Bronchial epithelial cell (primary cell): ENCODE results near the gene ATP6V0E1. TPM values are rescaled to one million over a fixed set of nuclear protein-coding genes. Genes with fewer than 3 reads are reported as not detected.

Experiments used
- DNase-seq: peaks from one replicate; pipeline ENCODE4 v3.0.0-alpha.2; 2010; ENCODE audit warnings: low read depth
- FAIRE-seq: peaks from 2 replicates; lab custom pipeline; 2011; peaks lifted over from hg19 to GRCh38; lab: Jason Lieb, UNC
- H3K27me3 ChIP-seq: 2 replicates; pipeline ENCODE4 v1.5.1; 2011; ENCODE audit warnings: low read length; ENCODE audit not compliant: control insufficient read depth, insufficient read depth
- H3K36me3 ChIP-seq: 2 replicates; pipeline ENCODE4 v1.5.1; 2011; ENCODE audit warnings: low read length; ENCODE audit not compliant: control insufficient read depth, insufficient read depth
- H3K4me3 ChIP-seq: 2 replicates; pipeline ENCODE4 v1.5.1; 2011; ENCODE audit warnings: mild to moderate bottlenecking, low read depth, low read length, control low read depth
- total RNA-seq: library from RNA; depleted of rRNA; stranded (reverse); fragments of >200 nt; gene quantifications from 2 replicates; pipeline ENCODE4 v1.2.1, GENCODE V29; 2014
- TF ChIP-seq, protein P1 (sequence below): IDR thresholded peaks from 2 replicates; pipeline ENCODE4 v1.5.1; 2011; ENCODE audit warnings: mild to moderate bottlenecking, moderate library complexity, low read length, control low read depth, inconsistent platforms; ENCODE audit not compliant: insufficient read depth, severe bottlenecking

The ATP6V0E1 gene
- total RNA-seq, 1 donor from 2014 or later = 189 TPM

DNA sequence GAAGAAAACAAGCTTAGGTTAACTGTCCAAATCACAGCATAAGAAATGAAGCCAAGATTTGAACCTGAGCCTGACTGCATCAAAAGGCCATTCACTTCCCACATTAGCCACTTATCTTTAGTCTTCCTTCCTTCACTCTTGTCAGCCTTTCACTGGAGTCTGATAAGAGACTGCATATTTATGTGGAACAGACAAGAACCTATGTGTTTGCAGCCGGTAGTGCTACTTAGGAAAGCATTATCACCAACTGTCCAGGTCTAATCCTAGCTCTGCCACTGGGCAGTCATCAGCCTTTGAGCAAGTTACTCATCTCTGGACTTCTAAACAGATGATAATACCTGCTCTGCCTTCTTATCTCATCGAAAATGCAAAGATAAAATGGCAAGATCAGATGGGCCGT lies 12.1 kb upstream of the ATP6V0E1 start:
- H3K36me3 ChIP-seq = peaks cover 5% of the 10 kb centered on the region
- no peak overlapping the region for H3K4me3 ChIP-seq
- no peaks in the 10 kb centered on the region for H3K27me3 ChIP-seq
- TF ChIP-seq, protein P1, sequence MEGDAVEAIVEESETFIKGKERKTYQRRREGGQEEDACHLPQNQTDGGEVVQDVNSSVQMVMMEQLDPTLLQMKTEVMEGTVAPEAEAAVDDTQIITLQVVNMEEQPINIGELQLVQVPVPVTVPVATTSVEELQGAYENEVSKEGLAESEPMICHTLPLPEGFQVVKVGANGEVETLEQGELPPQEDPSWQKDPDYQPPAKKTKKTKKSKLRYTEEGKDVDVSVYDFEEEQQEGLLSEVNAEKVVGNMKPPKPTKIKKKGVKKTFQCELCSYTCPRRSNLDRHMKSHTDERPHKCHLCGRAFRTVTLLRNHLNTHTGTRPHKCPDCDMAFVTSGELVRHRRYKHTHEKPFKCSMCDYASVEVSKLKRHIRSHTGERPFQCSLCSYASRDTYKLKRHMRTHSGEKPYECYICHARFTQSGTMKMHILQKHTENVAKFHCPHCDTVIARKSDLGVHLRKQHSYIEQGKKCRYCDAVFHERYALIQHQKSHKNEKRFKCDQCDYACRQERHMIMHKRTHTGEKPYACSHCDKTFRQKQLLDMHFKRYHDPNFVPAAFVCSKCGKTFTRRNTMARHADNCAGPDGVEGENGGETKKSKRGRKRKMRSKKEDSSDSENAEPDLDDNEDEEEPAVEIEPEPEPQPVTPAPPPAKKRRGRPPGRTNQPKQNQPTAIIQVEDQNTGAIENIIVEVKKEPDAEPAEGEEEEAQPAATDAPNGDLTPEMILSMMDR = no peak
- FAIRE-seq (no peak), DNase-seq (no peak)

DNA sequence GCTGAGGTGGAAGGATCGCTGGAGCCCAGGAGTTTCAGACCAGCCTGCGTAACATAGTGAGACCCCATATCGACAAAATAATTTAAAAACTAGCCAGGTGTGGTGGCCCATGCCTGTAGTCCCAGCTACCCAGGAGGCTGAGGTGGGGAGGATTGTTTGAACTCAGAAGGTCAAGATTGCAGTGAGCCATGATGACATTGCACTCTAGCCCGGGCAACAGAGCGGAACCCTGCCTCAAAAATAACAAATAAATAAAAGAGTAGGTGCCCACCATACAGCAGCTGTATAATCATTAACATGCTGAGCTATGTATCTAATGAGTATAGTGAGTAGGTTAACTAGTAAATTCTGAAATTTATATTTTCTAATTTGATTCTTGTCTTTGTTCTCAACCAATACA lies 11.0 kb upstream of the ATP6V0E1 start:
- DNase-seq (no peak), FAIRE-seq (no peak)
- Histone ChIP-seq H3K4me3 (no peak overlapping the region), H3K27me3 (no peaks in the 10 kb centered on the region), H3K36me3 (peaks cover 5% of the 10 kb centered on the region)
- TF ChIP-seq, protein P1 = no peak

DNA sequence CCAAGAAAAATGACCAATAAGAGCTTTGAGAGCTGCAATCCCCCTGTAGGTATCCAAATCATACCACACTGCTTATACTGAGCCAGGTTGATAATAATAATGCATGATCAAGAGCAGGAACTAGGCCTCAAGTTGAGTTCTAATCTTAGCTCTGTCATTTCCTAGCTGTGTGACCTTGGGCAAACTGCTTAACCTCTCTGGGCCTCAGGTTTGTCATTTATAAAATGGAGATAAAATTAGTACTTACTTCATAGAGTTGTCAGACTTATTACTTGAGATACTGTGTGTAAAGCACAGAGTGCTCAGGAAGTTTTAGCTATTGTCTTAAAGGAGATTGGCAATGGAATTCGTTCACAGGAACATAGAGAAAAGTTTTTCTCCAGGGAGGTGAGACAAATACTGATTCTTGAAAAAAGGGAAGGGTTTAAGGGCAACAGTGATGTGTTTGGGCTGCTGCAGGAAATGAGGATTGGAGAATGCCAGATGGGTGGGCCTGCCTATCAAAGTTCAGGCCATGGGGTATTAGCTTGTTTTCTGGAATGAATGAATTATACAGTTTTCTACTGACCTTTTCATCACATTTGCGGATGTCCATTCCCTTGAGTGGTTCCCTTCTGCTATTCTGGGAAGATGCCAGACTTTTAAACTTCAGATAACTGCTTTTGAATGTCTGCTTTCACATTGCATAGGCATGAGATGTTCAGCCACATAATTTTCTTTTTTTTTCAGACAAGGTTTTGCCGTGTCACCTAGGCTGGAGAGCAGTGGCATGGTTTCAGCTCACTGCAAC lies 10.2 kb upstream of the ATP6V0E1 start:
- Histone ChIP-seq H3K36me3 (peaks cover 5% of the 10 kb centered on the region), H3K4me3 (no peak overlapping the region), H3K27me3 (no peaks in the 10 kb centered on the region)
- FAIRE-seq (no peak), DNase-seq (no peak)
- TF ChIP-seq, protein P1 = no peak

DNA sequence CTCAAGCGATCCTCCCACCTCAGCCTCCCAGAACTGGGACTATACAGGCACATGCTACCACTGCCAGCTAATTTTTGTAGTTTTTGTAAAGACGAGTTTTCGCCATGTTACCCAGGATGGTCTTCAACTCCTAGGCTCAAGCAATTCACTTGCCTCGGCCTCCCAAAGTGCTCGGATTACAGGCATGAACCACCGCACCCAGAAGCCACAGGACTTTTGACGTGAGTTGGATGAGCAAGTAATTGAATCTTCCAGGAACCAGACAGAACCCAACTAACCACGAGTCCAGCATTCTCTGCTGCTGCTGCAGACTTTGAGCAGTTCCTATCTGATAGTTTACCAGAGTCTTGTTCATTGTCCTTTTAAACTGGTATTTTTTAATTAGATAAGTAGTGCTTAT lies 9.6 kb upstream of the ATP6V0E1 start:
- TF ChIP-seq, protein P1 = no peak
- no peak for FAIRE-seq
- no peak for DNase-seq
- H3K36me3 ChIP-seq = peaks cover 3% of the 10 kb centered on the region
- no peaks in the 10 kb centered on the region for H3K27me3 ChIP-seq
- H3K4me3 ChIP-seq = no peak overlapping the region

DNA sequence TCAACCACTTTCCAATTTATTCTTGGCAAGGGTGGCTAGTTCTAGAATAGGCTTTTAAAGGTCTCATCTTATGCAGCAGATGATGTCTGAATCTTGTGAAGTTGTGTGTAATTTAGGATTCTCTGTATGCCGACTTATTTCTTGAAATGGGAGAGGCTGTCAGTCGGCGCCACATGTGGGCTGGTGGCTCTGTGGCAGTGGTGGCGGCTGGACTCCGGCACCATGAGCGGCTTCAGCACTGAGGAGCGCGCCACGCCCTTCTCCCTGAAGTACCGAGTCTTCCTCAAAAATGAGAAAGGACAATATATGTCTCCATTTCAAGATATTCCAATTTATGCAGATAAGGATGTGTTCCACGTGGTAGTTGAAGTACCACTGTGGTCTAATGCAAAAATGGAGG lies 8.3 kb upstream of the ATP6V0E1 start:
- Histone ChIP-seq H3K27me3 (no peaks in the 10 kb centered on the region), H3K36me3 (no peaks in the 10 kb centered on the region), H3K4me3 (no peak overlapping the region)
- TF ChIP-seq, protein P1 = no peak
- FAIRE-seq (no peak), DNase-seq (no peak)
